Dermis microvascular lymphatic vessel endothelial cell (primary cell): ENCODE measurements around the gene AKIRIN1. TPM values are rescaled to one million over a fixed set of nuclear protein-coding genes. Genes with fewer than 3 reads are reported as not detected.
A peak's percentile ranks its signal among the peaks of the same experiment; 100 is the strongest.
"Not testable (repeated sequence)": the region's sequence is repeated elsewhere in the genome, so short reads cannot be mapped to it uniquely, and the experiment has no call there.

Experiments
- DNase-seq, 2 donors: peaks; one replicate each; pipeline versions ENCODE4 v3.0.0 to v3.0.0-alpha.2; 2010; ENCODE audit warnings: low read depth in 2 of 2
- total RNA-seq: library from RNA; depleted of rRNA; stranded (reverse); fragments of >200 nt; gene quantifications from 2 replicates; pipeline ENCODE4 v1.2.1, GENCODE V29; 2014

Gene AKIRIN1
- total RNA-seq, 1 donor from 2014 or later, result 31.7 TPM

GRCh38 chr1:39044762-39045161 lies 53.7 kb downstream of the AKIRIN1 start:
- DNase-seq, result no peak

DNA sequence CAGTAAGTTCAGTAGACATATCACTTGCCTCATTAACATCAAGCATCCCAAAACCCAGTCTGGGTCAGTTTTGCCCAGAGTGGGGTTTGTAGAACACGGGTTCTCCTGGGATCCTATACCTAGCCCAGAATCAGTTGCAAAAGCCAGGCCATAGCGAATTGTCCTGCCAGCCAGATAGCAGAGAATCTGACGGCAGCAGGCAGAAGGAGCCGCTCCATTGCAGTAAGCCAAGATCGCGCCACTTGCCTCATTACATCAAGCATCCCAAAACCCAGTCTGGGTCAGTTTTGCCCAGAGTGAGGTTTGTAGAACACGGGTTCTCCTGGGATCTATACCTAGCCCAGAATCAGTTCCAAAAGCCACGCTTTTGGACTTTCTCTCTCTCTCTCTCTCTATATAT lies 54.2 kb downstream of the AKIRIN1 start:
- DNase-seq, result no peak

GRCh38 chr1:39046613-39047210 lies 55.6 kb downstream of the AKIRIN1 start:
- DNase-seq, result no peak

- peak in 1 of 2 donors; percentile 51 for DNase-seq
These were observed 56.5 kb downstream of the AKIRIN1 start for GRCh38 chr1:39047374-39048229.

- DNase-seq, result no peak
These were observed 57.8 kb downstream of the AKIRIN1 start for GRCh38 chr1:39048745-39049370.

GRCh38 chr1:39050001-39050400 lies 58.9 kb downstream of the AKIRIN1 start:
- DNase-seq, result no peak

GRCh38 chr1:39051193-39051850 lies 60.2 kb downstream of the AKIRIN1 start:
- DNase-seq, result not testable (repeated sequence)

GRCh38 chr1:39051956-39052355 lies 60.9 kb downstream of the AKIRIN1 start:
- no peak for DNase-seq

DNA sequence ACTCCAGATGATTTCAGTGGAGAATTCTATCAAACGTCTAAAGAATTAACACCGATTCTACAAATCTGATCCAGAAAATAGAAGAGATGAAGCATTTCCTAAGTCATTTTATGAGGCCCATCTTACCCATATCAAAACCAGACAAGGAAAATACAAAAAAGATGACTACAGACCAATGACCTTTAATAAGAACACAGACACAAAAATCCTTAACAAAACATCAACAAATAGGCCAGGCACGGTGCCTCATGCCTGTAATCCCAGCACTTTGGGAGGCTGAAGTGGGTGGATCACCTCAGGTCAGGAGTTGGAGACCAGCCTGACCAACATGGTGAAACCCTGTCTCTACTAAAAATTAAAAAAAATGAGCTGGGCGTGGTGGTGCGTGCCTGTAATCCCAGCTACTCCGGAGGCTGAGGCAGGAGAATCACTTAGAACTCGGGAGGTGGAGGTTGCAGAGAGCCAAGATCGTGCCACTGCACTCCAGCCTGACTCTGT lies 64.2 kb downstream of the AKIRIN1 start:
- not testable (repeated sequence) for DNase-seq

Other genes with a start within 250 kb of the AKIRIN1 start
- 16.0 and 24.4 TPM in 2 replicates for gene RRAGC, start 131.5 kb upstream of the AKIRIN1 start, total RNA-seq
- 5.8 and 8.7 TPM in 2 replicates for gene MYCBP, start 117.9 kb upstream of the AKIRIN1 start, total RNA-seq
- gene GJA9, start 109.7 kb upstream of the AKIRIN1 start, total RNA-seq, result not detected in 2 replicates
- gene RHBDL2, start 49.4 kb upstream of the AKIRIN1 start, total RNA-seq, result 0.13 TPM in 1 of 2 replicates, not detected in the other
- gene NDUFS5, start 35.1 kb downstream of the AKIRIN1 start, total RNA-seq, result 337 and 433 TPM in 2 replicates
- 316 and 401 TPM in 2 replicates for gene MACF1, start 213.4 kb downstream of the AKIRIN1 start, total RNA-seq